Lower lobe of right lung (tissue), 2 donors: Measurements from ENCODE around the gene DHX34. TPM values are rescaled to one million over a fixed set of nuclear protein-coding genes. Genes with fewer than 3 reads are reported as not detected.

Experiments used
- ATAC-seq, 2 donors: fragments of 200-7000 bp; cut with Tn5 transposase; one replicate each; pipeline ENCODE4 v1.9.1; 2020 to 2022; ENCODE audit warnings: mild to moderate bottlenecking in 2 of 2, moderate library complexity in 2 of 2
- DNase-seq: peaks from one replicate; pipeline ENCODE4 v3.0.0-alpha.2; 2020
- H3K27ac ChIP-seq: fragments of 200-600 bp; one replicate; pipeline ENCODE4 v1.8.0; 2022
- H3K27me3 ChIP-seq: fragments of 200-600 bp; one replicate; pipeline ENCODE4 v1.8.0; 2022; ENCODE audit warnings: low read depth
- H3K36me3 ChIP-seq: fragments of 200-600 bp; one replicate; pipeline ENCODE4 v1.8.0; 2022; ENCODE audit warnings: mild to moderate bottlenecking
- H3K4me1 ChIP-seq: fragments of 200-600 bp; one replicate; pipeline ENCODE4 v1.8.0; 2022
- H3K4me3 ChIP-seq: fragments of 200-600 bp; one replicate; pipeline ENCODE4 v1.8.0; 2022; ENCODE audit warnings: mild to moderate bottlenecking
- H3K9me3 ChIP-seq: fragments of 200-600 bp; one replicate; pipeline ENCODE4 v1.8.0; 2022
- CTCF ChIP-seq: fragments of 200-600 bp; IDR thresholded peaks from one replicate; pipeline ENCODE4 v1.8.0; 2022; ENCODE audit warnings: antibody characterized with exemption, mild to moderate bottlenecking
- intact Hi-C: fragments of 100-400 bp; cut with DNase I; formaldehyde crosslinking; loops from one replicate; pipeline ENCODE4 v1.11.0; 2022
- total RNA-seq: library from RNA; stranded (reverse); fragmentation: NEBNext Ultra II Directional; extraction: Animal tissue kit (Norgen Biotek cat#: 25700); gene quantifications from one replicate; pipeline ENCODE4 v1.2.1, GENCODE V29; 2021
- donor health status: DM: no; HTN: yes; CAD: no; lungs with severe emphysema.

Gene DHX34
- total RNA-seq, 1 donor from 2014 or later = 14.5 TPM

DNA sequence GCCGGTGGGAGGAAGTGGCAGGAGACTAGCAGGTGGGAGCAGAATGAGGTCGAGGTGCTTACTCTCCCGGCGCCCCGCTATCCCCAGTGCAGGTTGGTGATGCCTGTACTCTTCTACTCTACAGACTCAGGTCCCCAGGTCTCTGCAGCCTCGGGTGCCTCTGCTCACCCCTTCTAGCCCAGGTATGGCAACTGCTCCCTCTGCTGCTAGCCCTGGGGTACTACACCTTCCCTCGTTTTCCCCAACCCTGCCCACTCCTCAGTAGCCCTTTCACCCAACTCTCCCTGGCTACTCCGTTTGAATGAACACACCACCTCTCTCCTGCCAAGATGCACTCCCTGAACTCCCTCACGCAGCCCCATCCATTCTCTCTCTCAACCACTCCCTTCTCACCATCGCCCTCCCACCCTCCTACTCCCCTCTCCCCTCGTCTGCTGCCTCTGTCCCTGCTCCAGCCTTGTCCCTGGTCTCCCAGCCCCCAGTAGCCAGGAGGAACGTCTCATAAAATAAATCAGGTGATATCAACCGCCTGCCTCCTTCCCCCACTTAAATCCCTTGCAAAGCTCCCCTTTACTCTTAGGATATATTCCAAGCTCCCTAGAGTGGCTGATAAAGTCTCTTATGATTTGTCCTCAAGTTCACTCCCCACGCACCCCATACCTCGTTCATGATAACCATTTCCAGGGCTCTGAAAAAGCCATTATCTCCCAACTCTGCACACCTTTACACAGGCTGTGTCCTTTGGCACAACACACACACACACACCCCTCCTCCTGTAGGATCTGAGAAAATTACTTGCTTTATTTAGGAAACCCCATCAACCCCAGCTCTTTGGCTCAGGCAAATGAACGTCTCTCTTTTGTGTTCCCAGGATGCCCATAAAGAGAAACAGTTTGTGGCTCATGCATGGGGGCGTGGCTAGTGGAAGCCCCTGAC lies 78.4 kb downstream of the DHX34 start:
- DNase-seq = peak; percentile 69
- H3K27me3 ChIP-seq = peaks cover 73% of the 10 kb centered on the region
- peak; percentile 85 for TF ChIP-seq CTCF
- no peaks in the 10 kb centered on the region for H3K36me3 ChIP-seq
- no peak overlapping the region for H3K4me3 ChIP-seq
- H3K27ac ChIP-seq = no peak overlapping the region
- H3K9me3 ChIP-seq = no peaks in the 10 kb centered on the region
- H3K4me1 ChIP-seq = peaks cover 30% of the 10 kb centered on the region
- ATAC-seq = peak; percentile 81 to 82
- intact Hi-C loops = no loop called here

- Histone ChIP-seq H3K4me1 (peaks cover 30% of the 10 kb centered on the region), H3K9me3 (no peaks in the 10 kb centered on the region), H3K27me3 (peaks cover 73% of the 10 kb centered on the region), H3K27ac (no peak overlapping the region), H3K36me3 (no peaks in the 10 kb centered on the region), H3K4me3 (no peak overlapping the region)
- ATAC-seq (peak; percentile 77 to 88), DNase-seq (peak; percentile 86)
- intact Hi-C loops = no loop called here
- TF ChIP-seq CTCF = no peak
Measured at GRCh38 chr19:47428177-47428894, 79.2 kb downstream of the DHX34 start.

DNA sequence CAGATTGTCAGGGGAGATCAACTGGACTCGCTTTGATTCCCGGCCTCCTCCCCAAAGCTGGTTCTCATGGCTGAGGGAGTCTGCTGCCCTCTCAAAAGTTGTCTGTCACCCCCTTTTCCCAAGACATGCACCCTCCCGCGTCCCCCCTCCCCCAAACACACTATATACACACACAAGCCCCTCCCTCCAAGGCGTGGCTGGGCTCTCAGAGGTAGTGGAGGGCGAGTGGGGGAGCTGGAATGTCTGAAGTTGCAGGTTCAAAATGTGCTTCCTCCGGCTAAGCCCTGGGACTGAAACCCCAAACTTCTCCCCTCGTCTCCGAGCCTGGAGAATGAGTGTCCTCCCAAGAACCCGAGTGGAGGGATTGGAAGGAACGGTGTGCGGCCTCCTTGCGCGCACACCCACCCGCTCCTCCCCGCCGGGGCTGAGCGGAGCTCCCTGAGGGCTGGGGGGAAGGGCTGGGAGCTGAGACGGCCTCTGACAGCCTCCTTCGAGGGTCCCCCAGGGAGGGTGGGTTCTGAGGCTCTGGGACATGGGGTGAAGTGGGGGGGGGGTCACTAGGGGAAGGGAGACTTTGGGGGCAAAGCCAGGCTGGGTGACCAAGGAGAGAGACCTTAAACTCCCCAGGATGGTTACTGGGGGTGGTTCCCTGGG lies 80.2 kb downstream of the DHX34 start:
- Histone ChIP-seq H3K27me3 (peaks cover 72% of the 10 kb centered on the region), H3K4me1 (peaks cover 30% of the 10 kb centered on the region), H3K36me3 (no peaks in the 10 kb centered on the region), H3K9me3 (no peaks in the 10 kb centered on the region), H3K27ac (no peak overlapping the region), H3K4me3 (no peak overlapping the region)
- no peak for ATAC-seq
- TF ChIP-seq CTCF = no peak
- intact Hi-C loops = no loop called here
- no peak for DNase-seq

- intact Hi-C loops = no loop called here
- Histone ChIP-seq H3K27ac (no peak overlapping the region), H3K36me3 (no peaks in the 10 kb centered on the region), H3K27me3 (peaks cover 69% of the 10 kb centered on the region), H3K4me1 (peaks cover 30% of the 10 kb centered on the region), H3K4me3 (peak overlapping the region; percentile 33), H3K9me3 (no peaks in the 10 kb centered on the region)
- ATAC-seq (peak; percentile 59 to 77), DNase-seq (peak; percentile 71)
- no peak for TF ChIP-seq CTCF
Measured at GRCh38 chr19:47430041-47430802, 81.1 kb downstream of the DHX34 start.

DNA sequence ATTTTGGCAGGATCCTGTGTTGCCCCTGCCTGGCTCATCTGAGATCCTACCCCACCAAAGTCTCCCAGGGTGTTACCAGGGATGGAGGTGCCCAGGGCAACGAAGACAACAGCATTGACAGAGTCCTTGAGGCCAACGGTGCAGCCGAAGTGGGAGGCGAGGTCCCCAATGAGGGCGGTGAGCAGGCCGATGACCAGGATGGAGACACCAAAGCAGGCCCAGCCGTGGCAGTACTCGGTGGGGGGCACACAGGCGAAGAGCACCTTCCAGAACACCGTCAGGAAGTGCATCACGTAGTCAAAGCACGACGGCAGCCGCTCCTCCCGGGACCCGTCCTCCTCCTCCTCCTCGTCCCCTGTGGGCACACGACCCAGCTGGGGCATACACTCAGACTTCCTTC lies 83.0 kb downstream of the DHX34 start:
- ATAC-seq (no peak), DNase-seq (no peak)
- H3K27me3 ChIP-seq = peaks cover 76% of the 10 kb centered on the region

More for the DNA sequence above, 83.0 kb downstream of the DHX34 start:
- peaks cover 30% of the 10 kb centered on the region for H3K4me1 ChIP-seq
- no peak overlapping the region for H3K27ac ChIP-seq
- no peaks in the 10 kb centered on the region for H3K9me3 ChIP-seq
- no peaks in the 10 kb centered on the region for H3K36me3 ChIP-seq
- no peak overlapping the region for H3K4me3 ChIP-seq
- no peak for TF ChIP-seq CTCF
- intact Hi-C loops = no loop called here
